GM10248 (cell line): ENCODE results near the gene CEP43.

Source experiments
- CTCF ChIA-PET: fragments of 300-600 bp; sonication (Branson Sonifier 250); formaldehyde crosslinking; extraction: SDS; loops from one replicate; lab custom pipeline; 2021; ENCODE audit warnings: antibody characterized with exemption; lab: Yijun Ruan, JAX
- POLR2A ChIA-PET: fragments of 350-650 bp; sonication (Branson Sonifier 250); formaldehyde crosslinking; extraction: SDS; loops from one replicate; lab custom pipeline; 2020; ENCODE audit warnings: antibody characterized with exemption; lab: Yijun Ruan, JAX
- DNase-seq: peaks from one replicate; pipeline ENCODE4 v3.0.0; 2012; ENCODE audit errors: extremely low spot score
- CTCF ChIP-seq: IDR thresholded peaks from 2 replicates; pipeline ENCODE4 v1.5.1; 2012; ENCODE audit warnings: mild to moderate bottlenecking, low read depth; ENCODE audit errors: extremely low read depth, missing control alignments, control extremely low read depth

Gene CEP43

DNA sequence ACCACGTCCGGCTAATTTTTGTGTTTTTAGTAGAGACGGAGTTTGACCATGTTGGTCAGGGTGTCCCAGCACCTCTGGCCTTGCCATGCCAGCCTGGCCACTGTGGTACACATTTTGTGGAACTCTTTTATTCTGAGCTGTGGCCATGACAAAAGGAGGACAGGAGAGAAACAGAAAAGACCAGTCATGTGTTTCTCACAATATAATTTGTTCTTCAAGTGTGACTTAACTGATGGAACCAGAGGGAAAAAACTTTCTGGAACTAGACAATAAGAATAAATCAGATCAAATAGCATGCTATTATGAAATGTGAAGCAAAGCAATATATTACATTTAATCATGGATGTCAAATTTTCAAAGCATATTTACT lies 38.6 kb upstream of the CEP43 start:
- POLR2A ChIA-PET: interaction anchor here (1.4 kb wide), 1 partner anchor 9 kb away, joined by 3 read pairs; no protein-coding TSS in a partner anchor
- CTCF ChIA-PET: interaction anchor here (0.9 to 16.3 kb wide), 9 partner anchors 10 to 186 kb away, joined by 3 to 132 read pairs (median 4); partner anchors contain the start of gene CEP43
- no peak for DNase-seq
- no peak for TF ChIP-seq CTCF

- ChIA-PET CTCF (interaction anchor here (1.3 kb wide), 1 partner anchor 24 kb away, joined by 5 read pairs; no protein-coding TSS in a partner anchor), POLR2A (no interaction called here)
- DNase-seq: no peak
- TF ChIP-seq CTCF: no peak
Measured at GRCh38 chr6:166966268-166966667, 32.9 kb upstream of the CEP43 start.

DNA sequence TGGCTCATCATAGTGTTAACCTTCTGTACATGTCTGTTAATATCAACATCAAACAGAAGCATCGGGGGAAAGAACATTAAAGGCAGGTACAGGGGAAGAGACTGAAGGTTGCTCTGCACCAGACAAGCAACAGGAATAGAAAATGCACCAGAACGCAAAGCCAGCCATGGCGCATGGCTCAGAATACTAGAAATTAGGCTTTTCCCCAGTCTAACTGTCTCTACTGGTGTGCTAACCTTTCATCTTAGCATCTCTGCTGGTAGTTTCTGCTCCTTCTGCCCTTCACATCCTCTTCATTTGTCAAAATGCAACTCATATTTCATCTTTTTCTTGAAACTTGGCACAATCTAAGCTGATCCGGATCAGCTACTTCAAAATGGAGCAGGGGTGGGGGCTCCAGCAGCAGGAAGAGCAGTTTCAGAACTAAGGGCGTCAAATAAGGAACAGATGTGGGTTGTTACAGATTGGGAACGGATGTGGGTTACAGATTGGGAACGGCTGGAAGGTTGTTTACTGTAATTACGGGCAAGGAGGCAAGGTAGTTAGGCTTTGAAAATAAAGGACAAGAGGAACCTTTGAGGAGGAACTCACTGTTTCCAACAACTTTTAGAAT lies 29.7 kb upstream of the CEP43 start:
- DNase-seq: no peak
- ChIA-PET CTCF (interaction anchor here (1.4 to 1.5 kb wide), 4 partner anchors 11 to 27 kb away, joined by 3 to 7 read pairs (median 4); partner anchors contain the start of gene RNASET2), POLR2A (no interaction called here)
- TF ChIP-seq CTCF: no peak

GRCh38 chr6:166970091-166970490 lies 29.1 kb upstream of the CEP43 start:
- TF ChIP-seq CTCF: no peak
- POLR2A ChIA-PET: no interaction called here
- no peak for DNase-seq
- CTCF ChIA-PET: interaction anchor here (1.4 to 1.5 kb wide), 3 partner anchors 14 to 26 kb away, joined by 3 to 7 read pairs (median 4); partner anchors contain the start of gene RNASET2

GRCh38 chr6:166970776-166971175 lies 28.4 kb upstream of the CEP43 start:
- POLR2A ChIA-PET: no interaction called here
- no peak for TF ChIP-seq CTCF
- CTCF ChIA-PET: interaction anchor here (1.0 to 2.1 kb wide), 4 partner anchors 10 to 18 kb away, joined by 4 to 15 read pairs (median 6); partner anchors contain the start of gene RNASET2
- no peak for DNase-seq

DNA sequence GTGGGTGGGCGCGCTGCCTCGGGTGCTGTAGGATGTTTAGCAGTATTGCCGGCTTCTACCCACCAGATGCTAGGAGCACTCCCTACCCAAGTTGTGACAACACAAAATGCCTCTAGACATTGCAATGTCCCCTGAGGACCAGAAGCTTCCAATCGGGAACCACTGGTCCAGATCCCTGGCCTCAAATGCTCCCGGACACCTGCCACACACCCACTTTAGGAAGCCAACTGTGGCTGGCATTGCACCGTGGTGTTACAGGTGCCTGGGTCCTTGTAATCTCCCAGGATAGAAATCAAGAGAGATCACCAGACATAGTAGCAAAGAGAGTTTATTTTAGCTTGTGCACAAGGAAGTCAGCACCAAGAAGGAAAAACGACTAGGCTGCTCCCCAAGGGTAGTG lies 27.9 kb upstream of the CEP43 start:
- CTCF ChIA-PET: interaction anchor here (1.0 to 2.1 kb wide), 4 partner anchors 10 to 18 kb away, joined by 4 to 15 read pairs (median 6); partner anchors contain the start of gene RNASET2
- POLR2A ChIA-PET: no interaction called here
- no peak for DNase-seq
- TF ChIP-seq CTCF: no peak
